WERI-Rb-1 (cell line): ENCODE results near the gene OXLD1.
A peak's percentile ranks its signal among the peaks of the same experiment; 100 is the strongest.

Experiments used
- DNase-seq: peaks from one replicate; pipeline ENCODE4 v3.0.0-alpha.2; 2020
- H3K27ac ChIP-seq: fragments of 250-450 bp; sonication (Bioruptor Pico); 2 replicates; pipeline ENCODE4 v1.5.1; 2020; ENCODE audit warnings: mild to moderate bottlenecking, moderate library complexity
- H3K27me3 ChIP-seq: fragments of 250-450 bp; sonication (Bioruptor Pico); 2 replicates; pipeline ENCODE4 v1.5.1; 2021; ENCODE audit warnings: mild to moderate bottlenecking, low read depth, moderate library complexity; ENCODE audit not compliant: insufficient read depth, severe bottlenecking
- H3K36me3 ChIP-seq: fragments of 250-450 bp; sonication (Bioruptor Pico); 2 replicates; pipeline ENCODE4 v1.5.1; 2020; ENCODE audit warnings: mild to moderate bottlenecking, moderate library complexity
- H3K4me3 ChIP-seq: 2 replicates; pipeline ENCODE4 v1.5.1; 2011; ENCODE audit warnings: low read depth, mild to moderate bottlenecking, control low read depth, low read length
- H3K9me3 ChIP-seq: fragments of 250-450 bp; sonication (Bioruptor Pico); 2 replicates; pipeline ENCODE4 v1.5.1; 2021; ENCODE audit warnings: mild to moderate bottlenecking, moderate library complexity; ENCODE audit not compliant: severe bottlenecking
- TF ChIP-seq, protein P1 (sequence below): IDR thresholded peaks from 2 replicates; pipeline ENCODE4 v1.5.1; 2011; ENCODE audit warnings: low read depth, mild to moderate bottlenecking, control low read depth, inconsistent platforms, low read length

Gene OXLD1

DNA sequence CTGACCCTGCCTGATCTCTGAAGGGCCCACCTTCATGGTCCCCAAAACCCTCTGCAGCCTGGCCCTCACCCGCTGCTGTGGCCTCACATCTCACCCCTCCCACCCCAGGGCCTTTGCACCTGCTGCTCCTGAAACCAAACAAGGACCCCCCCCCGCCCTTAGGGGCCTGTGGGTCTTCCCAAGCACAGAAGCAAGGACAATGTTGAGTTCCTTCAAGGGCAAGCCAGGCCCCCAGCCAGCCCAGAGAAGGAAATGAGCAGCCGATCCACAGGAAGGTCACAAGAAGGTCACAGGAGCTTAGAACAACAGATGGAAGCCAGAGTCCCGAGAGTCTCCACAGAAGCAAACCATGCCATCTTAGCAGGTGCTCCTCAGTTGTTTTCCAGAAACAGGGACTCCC lies 9.6 kb downstream of the OXLD1 start:
- Histone ChIP-seq H3K27me3 (no peaks in the 10 kb centered on the region), H3K27ac (peak overlapping the region; percentile 84), H3K9me3 (no peaks in the 10 kb centered on the region), H3K4me3 (no peak overlapping the region), H3K36me3 (no peaks in the 10 kb centered on the region)
- TF ChIP-seq, protein P1, sequence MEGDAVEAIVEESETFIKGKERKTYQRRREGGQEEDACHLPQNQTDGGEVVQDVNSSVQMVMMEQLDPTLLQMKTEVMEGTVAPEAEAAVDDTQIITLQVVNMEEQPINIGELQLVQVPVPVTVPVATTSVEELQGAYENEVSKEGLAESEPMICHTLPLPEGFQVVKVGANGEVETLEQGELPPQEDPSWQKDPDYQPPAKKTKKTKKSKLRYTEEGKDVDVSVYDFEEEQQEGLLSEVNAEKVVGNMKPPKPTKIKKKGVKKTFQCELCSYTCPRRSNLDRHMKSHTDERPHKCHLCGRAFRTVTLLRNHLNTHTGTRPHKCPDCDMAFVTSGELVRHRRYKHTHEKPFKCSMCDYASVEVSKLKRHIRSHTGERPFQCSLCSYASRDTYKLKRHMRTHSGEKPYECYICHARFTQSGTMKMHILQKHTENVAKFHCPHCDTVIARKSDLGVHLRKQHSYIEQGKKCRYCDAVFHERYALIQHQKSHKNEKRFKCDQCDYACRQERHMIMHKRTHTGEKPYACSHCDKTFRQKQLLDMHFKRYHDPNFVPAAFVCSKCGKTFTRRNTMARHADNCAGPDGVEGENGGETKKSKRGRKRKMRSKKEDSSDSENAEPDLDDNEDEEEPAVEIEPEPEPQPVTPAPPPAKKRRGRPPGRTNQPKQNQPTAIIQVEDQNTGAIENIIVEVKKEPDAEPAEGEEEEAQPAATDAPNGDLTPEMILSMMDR: no peak
- peak; percentile 83 for DNase-seq

DNA sequence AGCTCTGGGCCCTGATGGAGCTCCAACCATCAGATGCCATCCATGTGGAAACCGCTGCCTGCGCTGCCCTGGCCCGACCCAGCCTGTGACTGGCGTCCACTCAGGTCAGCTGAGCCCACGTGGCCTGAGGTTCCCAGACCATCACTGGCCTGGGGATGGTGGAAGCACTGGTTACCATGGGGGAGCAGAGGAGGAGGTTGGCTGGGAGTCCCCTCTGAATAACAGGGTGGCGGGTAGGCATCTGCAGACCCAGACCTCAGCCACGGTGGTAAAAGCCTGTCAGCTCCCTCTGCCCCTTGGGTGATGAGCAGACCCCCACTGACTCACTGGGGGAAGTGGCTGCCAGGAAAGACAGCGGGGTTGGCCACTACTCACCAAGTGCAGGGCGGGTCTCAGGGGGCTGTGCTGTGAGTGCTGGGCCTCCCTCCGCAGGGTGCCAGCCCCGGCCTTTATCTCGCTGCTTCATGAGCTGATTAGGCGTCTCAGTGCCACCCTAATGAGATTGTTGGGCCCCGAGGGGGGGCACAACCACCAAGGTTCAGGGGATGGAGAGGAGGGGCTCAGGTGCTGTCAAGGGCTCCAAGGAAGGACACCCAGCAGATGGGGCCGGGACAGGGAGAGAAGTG lies 10.2 kb downstream of the OXLD1 start, which contains the start of gene PDE6G:
TSS of gene PDE6G (minus strand) at position 425 of the 626 bp plus-strand sequence. CDS start 3,237 bp downstream, outside the sequence.
- no peaks in the 10 kb centered on the region for H3K9me3 ChIP-seq
- no peaks in the 10 kb centered on the region for H3K36me3 ChIP-seq
- TF ChIP-seq, protein P1: no peak
- no peak within 1 kb of the TSS for H3K4me3 ChIP-seq
- DNase-seq: peak; percentile 82
- H3K27me3 ChIP-seq: no peaks in the 10 kb centered on the region
- H3K27ac ChIP-seq: peak within 1 kb of the TSS; percentile 84

DNA sequence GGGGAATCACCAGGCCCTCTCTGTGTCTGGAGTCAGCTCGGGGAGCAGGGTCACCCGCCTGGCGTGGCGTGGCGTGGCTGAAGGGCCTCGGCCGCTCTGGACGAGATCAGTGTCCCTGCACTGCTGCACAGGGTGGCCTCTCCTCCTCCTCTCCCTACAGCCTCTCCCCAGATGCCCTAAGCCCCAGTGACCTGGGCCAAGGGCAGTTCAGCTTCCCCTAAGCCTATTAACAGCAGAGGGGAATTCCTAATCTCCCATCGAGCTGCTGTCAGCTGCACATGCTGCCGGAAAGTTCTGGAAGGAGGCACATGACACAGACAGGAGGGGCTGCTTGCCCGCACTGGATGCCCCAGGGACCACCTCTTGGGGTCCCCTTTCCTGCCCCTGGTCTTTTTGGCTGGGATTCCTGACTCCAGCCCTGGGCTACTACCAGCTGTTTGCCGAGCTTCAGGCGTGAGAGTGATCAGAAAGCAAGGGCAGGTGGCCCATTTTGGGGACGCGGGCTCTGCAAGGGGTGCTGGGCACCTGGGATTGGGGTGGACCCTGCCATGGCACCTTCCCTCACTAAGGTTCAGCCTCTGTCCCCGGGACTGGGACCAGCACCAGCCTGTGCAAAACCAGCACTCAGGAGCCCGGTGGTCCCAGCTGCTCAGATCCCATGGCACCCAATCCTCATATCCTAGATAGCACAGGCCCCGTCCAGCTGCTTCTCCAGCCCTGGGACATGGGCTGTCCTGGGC lies 10.9 kb downstream of the OXLD1 start:
- TF ChIP-seq, protein P1: no peak
- H3K36me3 ChIP-seq: no peaks in the 10 kb centered on the region
- peak overlapping the region; percentile 84 for H3K27ac ChIP-seq
- peak; percentile 95 for DNase-seq
- H3K9me3 ChIP-seq: no peaks in the 10 kb centered on the region
- no peaks in the 10 kb centered on the region for H3K27me3 ChIP-seq
- no peak overlapping the region for H3K4me3 ChIP-seq

DNA sequence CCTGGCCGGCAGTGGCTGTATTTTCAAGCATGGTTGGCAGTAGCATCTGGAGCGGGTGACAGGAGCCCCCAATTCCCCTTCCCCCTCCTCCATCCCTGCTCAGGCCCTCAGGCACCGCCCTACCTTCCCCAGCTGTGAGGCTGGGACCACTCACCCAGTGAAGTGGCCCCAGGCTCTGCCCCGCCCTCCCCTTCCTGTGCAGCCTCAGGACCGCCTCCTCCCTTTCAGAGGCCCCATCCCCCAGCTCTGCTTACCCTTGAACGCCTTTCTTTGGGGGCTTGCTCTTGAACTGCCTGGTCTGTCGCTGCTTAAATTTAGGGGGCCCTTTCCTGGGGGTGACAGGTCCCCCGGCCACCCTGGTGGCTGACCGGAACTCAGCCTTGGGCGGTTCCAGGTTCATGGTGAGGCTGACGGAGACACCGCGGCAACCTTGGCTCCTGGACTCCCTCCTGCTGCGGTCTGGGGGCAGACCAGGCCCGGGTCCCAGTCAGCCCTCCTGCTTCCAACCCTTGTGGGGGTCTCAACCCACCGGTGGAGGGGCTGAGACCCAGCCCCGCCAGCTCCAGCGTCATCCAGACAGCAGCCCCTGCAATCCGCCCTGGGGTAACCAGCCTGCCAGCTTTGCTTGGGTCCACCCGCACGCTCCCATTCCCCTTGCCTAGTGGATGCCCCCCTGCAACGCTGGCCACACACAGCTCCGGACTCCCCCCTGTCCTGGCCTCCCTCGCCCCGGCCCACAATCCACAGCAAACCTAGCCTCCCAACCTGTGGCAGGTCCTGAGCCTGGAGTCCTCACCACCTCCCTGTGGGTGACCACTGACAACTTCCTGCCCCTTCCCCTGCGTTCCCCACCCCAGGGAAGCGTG lies 13.3 kb downstream of the OXLD1 start:
- TF ChIP-seq, protein P1: no peak
- H3K27me3 ChIP-seq: no peaks in the 10 kb centered on the region
- H3K4me3 ChIP-seq: no peak overlapping the region
- peak overlapping the region; percentile 1; the same call in 1 of the 2 replicates for H3K27ac ChIP-seq
- DNase-seq: no peak
- peaks cover 11% of the 10 kb centered on the region for H3K9me3 ChIP-seq
- H3K36me3 ChIP-seq: no peaks in the 10 kb centered on the region

DNA sequence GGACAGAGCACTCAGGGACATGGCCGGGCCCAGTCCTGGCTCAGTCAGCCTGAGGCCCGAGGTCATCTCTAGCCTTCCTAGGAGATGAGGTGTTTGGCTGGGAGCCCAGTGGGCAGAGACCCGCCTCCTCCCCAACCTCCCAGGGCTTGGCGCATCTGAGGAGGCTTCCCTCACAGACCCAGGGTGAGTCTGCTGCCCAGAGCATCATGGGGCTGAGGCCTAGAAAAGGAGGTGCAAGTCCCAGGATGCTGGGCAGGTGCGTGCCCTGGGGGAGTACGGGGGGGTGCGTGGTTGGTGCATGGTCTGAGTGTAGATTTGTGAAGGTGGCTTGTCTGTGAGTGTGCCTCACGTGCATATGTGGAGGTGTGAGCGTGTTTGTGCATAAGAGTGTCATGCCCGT lies 14.7 kb downstream of the OXLD1 start:
- H3K36me3 ChIP-seq: no peaks in the 10 kb centered on the region
- no peak for DNase-seq
- TF ChIP-seq, protein P1: no peak
- H3K4me3 ChIP-seq: no peak overlapping the region
- no peaks in the 10 kb centered on the region for H3K27me3 ChIP-seq
- no peak overlapping the region for H3K27ac ChIP-seq
- peaks cover 11% of the 10 kb centered on the region for H3K9me3 ChIP-seq
